GM21526 (cell line): ENCODE results near the gene SRP68.
A peak's percentile ranks its signal among the peaks of the same experiment; 100 is the strongest.
"Not testable (repeated sequence)": the region's sequence is repeated elsewhere in the genome, so short reads cannot be mapped to it uniquely, and the experiment has no call there.

ENCODE experiments used
- ATAC-seq: cut with Tn5 transposase; IDR thresholded peaks from one replicate; pipeline ENCODE4 v1.9.1; 2021; ENCODE audit warnings: moderate library complexity; ENCODE audit not compliant: unreplicated experiment, low FRiP score

Gene SRP68

DNA sequence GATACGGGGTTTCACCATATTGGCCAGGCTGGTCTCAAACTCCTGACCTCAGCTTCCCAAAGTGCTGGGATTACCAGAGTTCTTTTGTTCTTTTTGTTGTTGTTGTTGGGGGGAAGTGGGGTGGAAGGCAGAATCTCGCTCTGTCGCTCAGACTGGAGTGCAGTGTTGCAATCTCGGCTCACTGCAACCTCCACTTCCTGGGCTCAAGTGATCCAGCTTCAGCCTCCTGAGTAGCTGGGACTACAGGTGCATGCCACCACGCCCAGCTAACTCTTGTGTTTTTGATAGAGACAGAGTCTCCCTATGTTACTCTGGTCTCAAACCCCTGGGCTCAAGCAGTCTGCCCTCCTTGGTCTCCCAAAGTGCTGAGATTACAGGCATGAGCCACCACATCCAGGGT, 6.1 kb upstream of the SRP68 start:
- ATAC-seq = not testable (repeated sequence)

DNA sequence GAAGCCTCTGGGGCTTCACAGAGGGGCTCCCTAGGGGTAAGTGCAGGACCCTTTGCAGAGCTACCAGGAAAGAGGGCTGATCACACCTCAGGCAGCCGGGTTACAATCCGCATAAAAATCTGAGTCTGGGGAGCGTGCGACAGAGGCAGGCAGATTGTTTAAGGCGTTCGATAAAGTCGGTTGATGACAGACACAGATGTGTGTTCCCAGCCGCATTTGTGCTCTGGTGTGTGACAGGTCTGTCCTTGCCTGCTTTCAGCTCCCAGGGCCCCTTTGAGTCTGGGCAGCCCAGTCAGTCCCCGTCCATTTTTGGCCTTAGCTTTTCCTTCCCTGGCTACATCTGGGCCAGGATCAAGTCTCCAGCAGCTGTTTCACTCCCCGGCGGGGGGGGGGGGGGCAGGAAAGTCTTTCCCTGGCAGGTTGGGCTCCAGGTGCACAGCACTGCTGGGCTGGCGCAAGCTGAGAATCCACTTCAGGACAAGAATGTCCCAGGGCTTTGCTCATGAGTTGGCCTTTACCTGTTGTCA, 5.3 kb upstream of the SRP68 start:
- ATAC-seq = no peak

GRCh38 chr17:76076765-76077583, 4.7 kb upstream of the SRP68 start:
- ATAC-seq = no peak

DNA sequence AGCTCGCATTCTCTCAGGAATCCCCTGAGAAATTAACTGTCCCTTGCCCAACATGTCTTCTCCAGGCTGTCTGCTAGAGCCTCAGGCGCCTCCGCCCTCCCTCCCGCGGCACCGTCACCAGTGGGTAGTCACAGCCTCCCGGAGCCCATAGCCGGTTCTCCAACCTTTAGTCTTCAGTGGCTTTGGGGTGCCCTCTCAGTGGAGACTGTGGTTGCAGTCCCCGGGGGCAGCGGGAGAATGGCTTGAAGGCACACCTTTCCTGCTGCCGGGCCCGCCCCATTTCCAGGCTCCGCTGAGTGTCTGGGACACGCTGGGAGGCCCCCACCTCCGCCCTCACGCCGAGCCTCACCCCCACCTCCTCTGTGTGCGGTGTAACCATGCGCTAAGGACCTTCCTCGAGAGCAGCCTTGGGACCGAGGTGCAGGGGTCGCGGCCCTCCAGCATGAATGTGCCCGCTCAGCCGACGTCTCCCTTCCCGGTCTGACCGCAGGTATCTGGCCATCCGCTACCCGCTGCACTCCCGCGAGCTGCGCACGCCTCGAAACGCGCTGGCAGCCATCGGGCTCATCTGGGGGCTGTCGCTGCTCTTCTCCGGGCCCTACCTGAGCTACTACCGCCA, 3.9 kb upstream of the SRP68 start:
- ATAC-seq = no peak

DNA sequence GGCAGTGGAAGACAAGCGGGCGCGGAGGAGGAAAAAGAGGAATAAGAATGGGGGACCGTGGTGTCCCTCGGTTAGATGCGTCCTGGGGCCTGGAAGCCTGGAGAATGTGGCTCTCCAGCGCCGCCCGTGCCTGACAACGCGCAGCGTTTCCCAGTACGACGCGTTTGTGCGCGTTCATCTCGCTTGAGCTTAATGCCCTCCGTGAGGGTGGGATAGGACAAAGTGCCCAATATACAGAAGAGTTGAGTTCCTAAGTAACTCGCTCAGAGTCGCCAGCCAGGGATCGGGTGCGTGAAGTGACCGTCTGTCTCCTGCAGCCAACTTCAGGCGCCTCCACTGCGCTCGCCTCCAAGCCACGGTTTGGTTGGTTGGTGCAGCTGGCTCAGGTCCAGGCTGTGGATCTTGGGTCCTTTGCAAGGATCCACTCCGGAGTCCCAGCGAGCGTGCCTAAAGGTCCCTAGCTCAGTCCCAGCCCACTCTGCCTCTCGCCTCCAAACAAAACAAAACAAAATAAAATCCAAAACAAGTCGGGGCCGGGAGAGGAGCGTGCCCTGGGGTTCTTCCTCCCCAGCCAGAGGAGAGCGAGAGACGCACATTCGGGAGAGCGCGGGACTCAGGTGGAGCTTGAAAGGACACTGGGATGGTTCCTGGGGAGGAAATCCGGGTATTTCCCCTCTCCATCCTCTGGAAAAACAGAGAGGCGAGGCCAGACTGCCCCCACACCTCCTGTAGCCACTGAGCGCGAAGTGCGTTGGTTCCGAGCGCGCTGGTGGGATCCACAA, 3.2 kb upstream of the SRP68 start:
- ATAC-seq = no peak

DNA sequence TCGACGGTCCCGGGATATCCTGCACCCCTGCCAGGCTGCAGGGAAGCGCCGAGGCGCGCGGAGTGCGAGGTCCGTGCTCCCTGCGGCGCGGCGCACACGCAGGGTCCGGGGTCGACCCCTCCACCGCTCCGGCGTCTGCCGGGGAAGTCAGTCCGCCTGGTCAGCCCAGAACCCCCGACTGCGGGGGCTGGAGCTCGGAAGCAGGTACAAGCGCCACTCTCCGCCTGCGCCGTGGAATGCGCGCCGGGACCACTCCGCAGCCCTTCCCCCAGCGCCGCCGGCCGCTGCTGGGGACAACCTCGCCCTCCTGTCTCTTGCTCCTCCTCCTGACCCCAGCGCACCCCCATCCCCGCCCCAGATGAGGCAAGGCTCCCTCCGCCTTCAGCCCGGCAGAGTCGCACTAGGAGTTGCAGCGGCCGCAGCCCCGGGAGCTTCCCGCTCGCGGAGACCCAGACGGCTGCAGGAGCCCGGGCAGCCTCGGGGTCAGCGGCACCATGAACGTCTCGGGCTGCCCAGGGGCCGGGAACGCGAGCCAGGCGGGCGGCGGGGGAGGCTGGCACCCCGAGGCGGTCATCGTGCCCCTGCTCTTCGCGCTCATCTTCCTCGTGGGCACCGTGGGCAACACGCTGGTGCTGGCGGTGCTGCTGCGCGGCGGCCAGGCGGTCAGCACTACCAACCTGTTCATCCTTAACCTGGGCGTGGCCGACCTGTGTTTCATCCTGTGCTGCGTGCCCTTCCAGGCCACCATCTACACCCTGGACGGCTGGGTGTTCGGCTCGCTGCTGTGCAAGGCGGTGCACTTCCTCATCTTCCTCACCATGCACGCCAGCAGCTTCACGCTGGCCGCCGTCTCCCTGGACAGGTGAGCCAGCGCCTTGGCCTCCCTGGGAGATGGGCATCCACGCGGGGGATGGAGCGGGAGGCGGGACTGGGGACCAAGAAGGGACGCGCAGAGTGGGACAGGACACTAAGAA, 2.4 kb upstream of the SRP68 start, which contains the start of gene GALR2:
Gene GALR2, plus strand, starts transcription at position 392 of the 974 bp plus-strand sequence. Its CDS starts 103 bp downstream, at position 495.
- no peak for ATAC-seq

DNA sequence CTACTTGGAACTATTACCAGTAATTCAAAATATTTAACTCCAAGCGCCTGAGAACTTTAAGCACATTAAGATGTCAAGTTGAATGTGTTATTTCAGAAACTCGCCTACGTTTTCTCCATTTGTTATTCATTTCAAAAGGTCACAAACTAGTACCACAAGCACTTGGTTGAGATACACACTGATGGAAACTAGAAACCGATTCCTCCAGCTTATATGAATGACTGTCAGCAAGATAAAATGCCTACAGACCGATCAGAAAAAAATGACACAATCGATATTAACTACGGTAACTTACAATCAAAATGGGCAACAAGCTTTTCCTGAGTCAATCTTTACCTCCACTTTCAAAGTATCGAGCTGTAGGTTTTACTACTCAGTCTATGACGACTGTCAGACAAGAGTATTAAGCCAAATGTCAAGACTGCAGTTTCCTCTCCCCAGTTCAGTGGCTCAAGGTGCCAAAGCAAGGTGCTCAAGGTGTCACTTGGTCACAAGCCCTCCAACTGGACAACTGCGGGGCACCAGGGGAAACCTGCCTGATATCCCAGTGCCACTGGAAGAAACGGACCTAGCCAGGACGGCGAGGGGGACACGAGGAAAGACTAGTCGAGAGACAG, 678 bp downstream of the SRP68 start:
- no peak for ATAC-seq

DNA sequence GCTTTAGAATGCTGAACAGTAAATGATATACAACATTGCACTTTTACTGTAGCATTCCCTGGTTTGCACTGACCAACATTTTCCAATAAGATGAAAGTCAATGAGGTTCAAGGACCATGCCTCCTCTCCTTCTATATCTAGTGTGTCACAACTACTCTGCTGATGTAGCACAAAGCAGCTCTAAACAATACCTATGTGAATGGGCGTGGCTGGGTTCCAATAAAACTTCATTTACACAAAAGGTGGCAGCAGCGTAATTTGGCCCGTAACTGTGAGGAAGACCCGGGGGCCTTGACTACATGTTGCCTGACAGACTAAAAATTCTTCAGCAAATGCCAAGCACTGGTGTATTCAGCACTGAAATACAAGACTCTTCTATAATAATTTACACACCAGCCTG, 6.5 kb downstream of the SRP68 start:
- ATAC-seq = no peak

DNA sequence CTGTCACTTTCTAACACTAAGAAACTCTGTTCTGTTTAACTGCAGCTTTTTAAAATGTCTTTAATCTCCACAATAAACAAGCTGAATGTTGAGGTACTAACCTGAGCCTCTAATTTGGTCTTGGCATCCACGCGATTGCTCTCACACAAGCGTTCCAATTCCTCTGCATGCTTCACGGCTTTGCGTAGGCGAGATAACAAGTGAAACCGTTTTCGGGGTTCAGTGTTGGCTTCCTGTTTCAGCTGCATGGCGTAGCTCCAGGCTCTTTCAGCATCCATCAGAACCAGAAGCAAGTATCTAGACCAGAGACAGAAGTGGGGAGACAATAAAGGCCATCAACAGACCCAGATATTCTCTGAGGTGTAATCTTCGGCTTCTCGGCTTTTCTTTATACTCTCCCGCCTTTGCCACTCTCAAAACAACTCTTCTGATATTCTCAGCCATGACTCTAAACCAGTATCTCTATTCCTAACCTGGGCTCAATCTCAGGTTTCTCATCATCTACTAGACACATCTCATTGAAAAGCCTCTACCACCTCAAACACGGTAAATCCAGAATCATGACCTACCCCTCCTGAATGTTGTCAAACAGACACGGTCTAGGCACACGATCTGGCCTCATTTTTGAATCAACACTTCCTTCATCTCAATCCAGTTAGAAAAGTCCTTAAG, 8.3 kb downstream of the SRP68 start:
- peak; percentile 50 for ATAC-seq

- ATAC-seq = not testable (repeated sequence)
These were observed 14.1 kb downstream of the SRP68 start for GRCh38 chr17:76058264-76058663.

GRCh38 chr17:76056882-76057281, 15.4 kb downstream of the SRP68 start:
- ATAC-seq = no peak

DNA sequence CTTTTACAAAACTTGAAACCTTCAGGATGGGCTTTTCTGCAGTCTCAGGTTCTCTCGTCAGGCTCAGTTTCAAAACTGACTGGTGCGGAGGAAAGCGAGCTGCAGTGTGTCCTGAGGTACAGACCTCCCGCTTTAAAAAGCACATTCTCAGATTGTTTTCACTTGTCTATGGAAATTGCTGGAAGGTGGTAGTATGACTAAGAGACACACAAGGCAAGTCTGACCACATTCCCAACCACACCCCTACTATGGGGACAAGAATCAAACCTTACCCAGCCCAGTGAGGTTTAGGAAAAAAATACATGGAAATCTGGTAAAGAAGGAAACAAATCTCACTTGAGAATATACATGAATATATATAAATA, 18.2 kb downstream of the SRP68 start:
- ATAC-seq = no peak

GRCh38 chr17:76053246-76054111, 18.8 kb downstream of the SRP68 start:
- ATAC-seq = no peak

- no peak for ATAC-seq
These were observed 20.8 kb downstream of the SRP68 start for GRCh38 chr17:76051561-76051960.

DNA sequence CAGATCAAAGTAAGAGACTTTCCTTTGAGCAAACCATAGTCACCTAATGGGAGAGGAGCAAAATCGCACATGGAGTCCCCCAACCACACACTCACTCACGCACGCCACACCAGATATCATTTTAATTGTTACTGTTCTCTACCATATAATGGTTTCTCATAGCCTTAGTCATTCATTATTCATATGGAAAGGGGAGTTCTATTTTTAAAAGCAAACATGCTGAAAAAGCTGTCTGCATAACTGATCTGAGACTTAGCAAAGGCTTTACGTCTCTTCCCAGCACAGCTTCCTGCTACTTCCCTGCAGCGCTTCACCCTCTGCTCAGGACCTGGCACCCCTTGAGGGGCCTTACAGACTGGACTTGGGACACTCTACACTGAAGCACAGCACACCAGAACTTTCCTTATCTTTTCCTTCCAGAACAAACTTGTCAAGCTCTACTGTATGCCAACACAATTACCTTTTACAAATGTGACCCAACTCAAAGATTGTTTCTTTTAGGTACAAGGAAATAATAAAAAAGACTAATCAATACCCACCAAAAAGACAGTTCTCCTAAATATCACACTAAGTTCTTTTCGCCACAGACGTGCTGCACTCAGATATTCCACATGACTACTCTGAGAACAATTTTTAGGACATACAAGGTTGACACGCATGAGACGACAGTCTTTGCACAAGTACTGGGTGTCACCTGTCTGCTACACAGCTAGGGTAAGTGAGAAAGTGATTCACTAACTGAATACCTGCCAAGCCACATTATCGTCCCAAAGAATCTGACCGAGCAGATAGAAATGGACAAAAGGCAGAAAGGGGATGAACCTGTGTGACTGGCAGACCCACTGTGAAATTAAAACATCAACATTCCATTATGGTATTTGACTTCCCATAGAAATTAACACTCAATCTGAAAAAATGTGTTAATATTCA, 21.5 kb downstream of the SRP68 start:
- no peak for ATAC-seq

- ATAC-seq = no peak
These were observed 22.3 kb downstream of the SRP68 start for GRCh38 chr17:76049836-76050537.
